NCI-H1436 (cell line): ENCODE data around the gene TIMM17A.
A peak's percentile ranks its signal among the peaks of the same experiment; 100 is the strongest.

Experiments
- DNase-seq: peaks from one replicate; lab custom pipeline; 2025; lab: John Stamatoyannopoulos, UW

Gene TIMM17A

DNA sequence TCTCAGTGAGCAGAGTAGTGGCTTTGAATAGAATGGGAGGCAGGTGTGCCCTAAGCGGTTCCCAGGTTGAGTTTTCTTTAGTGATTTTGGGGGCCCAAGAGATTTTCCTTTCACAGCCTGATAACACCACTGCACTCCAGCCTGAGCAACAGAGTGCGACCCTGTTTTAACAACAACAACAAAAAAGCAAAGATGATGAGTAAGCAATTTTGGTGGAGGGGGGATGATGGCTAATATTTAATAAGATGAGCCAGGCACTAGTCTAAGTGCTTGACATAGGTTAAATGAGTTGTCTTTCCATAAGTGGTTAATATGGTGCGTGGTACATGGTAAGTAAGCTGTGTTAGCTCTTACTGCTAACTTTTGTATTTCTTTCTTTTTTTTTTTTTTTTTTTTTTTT lies 29.1 kb downstream of the TIMM17A start:
- DNase-seq = no peak

DNA sequence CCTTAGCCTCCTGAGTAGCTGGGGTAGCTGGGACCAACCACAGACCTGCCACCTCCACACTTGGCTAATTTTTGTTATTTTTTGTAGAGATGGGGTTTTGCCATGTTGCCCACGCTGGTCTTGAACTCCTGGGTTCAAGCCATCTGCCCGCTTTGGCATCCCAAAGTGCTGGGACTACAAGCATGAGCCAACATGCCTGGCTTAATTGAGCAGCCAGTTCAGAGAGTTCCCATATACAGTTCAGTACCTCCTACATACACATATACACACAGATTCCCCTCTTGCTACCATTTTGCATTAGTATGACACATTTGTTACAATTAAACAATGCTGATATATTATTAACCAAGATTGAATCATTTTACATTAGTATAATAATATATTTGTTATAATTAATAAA lies 30.1 kb downstream of the TIMM17A start:
- no peak for DNase-seq

DNA sequence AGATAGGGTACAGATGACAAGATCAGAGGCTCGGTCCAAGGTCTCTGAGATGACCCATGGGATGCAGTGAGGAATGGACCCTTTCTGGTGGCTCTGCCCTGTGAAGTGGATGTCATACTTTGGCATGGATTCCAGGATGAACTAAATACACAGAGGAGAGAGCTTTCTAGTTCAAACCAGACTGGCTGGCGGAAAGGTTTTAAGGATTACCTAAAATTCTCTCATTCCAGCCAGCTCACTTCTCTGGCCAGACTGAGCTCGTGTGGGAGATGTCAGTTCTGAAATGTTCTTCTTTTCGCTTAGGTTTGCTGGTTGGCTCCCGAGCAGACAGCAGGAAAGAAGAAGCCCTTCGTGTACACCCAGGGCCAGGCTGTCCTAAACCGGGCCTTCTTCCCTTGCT lies 33.3 kb downstream of the TIMM17A start:
- DNase-seq = no peak

DNA sequence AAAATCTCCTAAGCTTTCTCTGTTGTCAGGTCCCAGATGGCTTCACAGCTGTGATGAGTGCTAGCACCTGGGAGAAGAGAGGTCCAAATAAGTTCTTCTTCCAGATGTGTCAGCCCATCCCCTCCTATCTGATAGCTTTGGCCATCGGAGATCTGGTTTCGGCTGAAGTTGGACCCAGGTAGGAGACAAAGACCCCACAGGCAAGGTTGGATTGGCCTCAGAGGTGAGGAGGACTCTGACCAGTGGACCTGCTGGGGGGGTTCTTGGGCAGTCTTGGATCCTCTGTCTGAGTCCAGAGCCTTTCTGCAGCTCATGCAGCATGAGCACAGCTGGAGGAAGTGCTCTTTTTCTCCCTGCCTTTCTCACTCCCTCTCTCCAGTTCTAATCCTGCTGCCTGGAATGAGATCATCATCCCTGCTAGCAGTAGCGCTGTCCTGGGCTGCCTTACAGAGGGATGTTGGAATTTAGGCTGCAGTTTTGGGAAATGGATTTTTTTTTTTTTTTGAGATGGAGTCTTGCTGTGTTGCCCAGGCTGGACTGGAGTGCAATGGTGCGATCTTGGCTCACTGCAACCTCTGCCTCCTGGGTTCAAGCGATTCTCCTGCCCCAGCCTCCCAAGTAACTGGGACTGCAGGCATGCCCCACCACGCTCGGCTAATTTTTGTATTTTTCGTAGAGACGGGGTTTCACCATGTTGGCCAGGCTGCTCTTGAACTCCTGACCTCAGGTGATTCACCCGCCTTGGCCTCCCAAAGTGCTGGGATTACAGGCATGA lies 34.2 kb downstream of the TIMM17A start:
- no peak for DNase-seq

DNA sequence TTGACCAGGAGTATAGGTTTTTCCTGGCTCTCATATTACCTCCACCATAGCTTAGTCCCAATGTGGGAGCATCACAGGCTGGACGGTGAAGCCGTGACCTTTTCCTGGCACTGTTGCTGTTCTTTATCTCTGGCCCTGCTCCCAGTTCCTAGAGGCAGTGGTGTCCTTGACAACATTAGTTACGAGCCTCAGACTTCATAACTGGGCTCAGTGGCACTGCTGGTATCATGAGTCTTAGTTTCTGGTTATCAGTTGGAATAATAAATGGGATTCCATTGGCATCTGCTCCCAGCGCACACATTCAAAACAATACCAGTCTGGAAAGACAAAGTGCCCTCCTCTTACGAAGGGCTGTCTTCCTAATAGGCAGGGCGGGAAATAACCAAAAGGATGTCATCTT lies 35.1 kb downstream of the TIMM17A start:
- DNase-seq = no peak

DNA sequence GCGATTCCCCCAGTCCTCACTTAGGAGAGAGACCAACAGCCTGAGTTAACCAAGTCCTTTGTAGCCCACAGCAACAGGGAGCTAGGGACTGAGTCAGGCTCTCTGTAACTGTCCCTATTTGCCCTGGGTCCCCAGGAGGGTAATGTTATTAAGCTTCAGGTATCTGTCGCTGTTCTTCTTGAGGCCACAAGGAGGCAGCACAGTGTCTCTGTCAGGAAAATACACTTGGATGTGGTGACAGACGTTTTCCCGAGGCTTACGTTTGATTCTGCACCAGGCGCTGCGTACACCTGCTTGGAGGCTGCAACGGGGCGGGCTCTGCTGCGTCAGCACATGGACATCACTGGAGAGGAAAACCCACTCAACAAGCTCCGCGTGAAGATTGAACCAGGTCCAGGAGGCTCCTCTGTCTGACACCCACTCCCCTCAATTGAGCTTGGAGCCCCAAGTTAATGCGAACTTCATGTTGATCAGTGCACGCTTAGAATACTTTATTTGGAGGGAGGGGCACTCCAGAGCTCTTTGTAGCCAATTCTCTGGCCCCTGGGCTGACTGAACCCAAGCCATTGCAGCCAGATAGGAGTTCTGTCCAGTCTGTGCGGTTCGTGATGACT lies 44.4 kb downstream of the TIMM17A start:
- peak; percentile 81 for DNase-seq

DNA sequence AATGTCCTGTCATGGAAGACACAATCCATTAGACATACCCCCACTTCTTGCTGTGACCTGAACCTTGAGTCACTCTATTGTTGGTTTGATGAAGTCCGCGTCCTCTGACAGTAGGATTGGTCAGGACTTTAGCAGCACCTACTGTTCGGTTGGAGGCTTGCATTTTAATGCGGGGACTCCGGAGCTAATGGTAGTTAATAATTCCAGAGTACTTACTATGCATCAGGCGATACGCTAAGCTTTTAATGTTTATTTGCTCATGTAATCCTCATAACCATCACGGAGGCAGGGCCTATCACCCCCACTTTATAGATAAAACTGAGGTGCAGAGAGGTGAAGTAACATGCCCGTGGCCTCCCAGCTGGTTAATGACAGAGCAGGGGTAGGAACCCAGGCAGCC lies 47.2 kb downstream of the TIMM17A start:
- DNase-seq = no peak

DNA sequence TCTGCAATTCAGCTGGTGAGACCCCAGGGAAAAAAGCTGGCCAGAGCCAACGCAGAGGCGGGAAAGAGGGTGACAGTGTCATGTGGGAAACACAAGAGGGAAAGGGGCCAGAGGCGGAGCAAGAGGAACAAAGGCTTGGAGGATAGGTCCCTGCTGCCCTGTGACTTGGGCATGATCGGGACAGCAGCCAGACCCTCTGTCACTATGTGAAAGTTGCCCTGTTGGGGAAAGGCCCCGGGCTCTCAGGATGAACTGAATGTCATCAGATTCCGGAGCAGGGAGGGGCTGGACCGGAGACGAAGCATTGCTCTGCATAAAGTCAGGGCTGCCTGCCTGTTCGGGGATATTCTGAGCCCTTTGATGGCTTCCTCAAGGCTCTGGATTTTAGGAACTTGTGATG lies 49.4 kb downstream of the TIMM17A start:
- no peak for DNase-seq

DNA sequence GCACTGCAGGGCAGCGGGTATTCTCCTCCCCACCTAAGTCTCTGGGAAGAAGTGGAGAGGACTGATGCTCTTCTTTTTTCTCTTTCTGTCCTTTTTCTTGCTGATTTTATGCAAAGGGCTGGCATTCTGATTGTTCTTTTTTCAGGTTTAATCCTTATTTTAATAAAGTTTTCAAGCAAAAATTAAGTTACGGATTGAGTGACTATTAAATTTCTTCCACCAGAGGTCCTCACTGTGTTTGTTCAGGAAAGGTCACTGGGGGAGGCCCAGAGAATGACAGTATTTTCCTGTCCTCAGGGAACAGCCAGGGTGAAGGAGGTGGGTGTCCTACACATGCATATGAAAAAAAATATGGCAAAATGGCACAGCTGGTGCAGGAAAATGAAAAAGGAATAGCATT lies 50.7 kb downstream of the TIMM17A start:
- no peak for DNase-seq

DNA sequence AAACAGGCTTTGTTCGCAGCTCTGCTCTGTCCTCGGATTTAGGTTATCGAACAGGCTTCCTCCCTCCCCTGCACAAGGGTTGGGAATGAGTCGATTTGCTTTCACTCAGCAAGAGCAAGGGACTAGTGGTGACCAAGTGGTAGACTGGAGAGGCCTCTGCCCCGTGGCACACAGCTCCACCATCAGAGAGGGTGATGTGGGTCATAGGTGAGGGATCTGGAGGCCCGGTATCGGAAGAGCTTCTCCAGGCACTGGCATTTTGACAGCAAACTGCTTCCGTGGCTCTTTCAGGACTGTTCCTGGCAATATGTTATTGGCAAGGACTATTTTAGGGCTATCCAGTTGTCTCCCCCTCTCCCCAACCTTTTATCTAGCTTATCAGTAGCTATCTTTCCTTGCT lies 52.0 kb downstream of the TIMM17A start:
- no peak for DNase-seq

DNA sequence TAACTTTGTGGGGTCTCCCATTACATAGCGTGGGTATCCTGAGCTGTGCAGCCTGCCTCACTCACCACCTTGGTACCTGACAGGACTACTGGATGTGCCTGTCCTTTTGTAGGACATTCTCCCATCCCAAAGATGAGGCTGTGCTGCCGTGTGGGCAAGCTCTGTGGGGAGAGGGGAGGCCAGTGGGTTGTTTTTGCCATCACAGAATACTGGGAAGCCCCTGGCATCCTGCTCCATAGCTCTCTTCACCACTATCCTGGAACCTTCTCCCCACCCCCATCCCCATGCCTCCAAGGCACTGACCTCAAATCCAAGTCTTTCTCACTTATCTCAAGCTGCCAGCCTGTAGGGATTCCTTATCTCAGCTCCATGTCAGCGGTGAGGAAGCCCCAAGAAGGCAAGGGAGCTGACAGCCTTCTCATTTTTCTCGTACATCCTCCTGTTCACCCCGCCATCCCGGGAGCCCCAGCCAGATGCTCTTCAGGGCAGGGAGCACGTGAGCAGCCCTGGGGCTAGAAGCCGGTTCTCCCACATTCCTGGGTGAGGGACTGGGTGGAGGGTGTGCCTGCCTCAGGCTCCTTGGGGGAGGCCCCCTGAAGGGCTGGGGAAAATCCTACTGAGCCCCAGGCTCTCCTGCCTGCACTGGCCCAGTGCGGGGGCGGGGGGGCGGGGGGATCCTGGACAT lies 52.6 kb downstream of the TIMM17A start:
- no peak for DNase-seq

DNA sequence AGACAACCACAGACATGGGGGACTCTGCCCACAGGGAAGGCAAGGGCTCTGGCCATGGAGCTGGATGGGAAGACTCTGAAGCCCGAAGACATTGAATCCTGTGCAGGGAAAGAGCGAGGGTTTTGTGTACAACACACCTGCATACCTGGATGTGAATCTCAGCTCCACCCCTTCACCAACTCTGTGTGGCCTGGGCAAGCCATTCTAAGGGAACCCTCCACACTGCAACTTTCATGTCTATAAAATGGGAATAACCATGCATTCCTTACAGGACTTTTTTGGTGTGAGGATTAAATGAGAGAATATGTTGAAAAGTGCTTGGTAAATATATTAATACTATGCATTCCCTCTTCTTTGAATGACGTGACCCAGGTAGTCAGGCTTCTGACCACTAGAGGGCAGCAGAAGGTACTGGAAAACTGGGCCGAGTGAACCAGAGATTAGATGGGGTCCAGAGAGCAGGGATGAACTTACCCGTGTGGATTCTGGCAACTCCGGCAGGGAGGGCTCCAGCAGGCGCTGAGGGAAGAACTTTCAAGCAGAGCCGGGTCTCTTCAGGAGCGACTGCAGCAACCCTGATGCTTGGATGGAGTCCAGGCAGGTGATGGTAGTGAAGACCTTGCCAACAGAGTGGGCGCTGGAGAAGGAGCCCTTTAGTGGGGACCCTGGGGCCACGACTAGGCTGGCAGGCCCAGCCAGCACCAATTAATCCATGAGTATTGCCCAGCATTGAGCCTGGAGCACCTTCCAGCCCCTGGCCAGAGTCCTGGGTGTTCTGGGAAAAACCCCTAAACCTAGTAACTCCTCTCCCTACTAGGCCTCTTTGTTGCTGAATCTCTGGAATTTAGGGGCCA lies 54.2 kb downstream of the TIMM17A start:
- DNase-seq = peak; percentile 87

DNA sequence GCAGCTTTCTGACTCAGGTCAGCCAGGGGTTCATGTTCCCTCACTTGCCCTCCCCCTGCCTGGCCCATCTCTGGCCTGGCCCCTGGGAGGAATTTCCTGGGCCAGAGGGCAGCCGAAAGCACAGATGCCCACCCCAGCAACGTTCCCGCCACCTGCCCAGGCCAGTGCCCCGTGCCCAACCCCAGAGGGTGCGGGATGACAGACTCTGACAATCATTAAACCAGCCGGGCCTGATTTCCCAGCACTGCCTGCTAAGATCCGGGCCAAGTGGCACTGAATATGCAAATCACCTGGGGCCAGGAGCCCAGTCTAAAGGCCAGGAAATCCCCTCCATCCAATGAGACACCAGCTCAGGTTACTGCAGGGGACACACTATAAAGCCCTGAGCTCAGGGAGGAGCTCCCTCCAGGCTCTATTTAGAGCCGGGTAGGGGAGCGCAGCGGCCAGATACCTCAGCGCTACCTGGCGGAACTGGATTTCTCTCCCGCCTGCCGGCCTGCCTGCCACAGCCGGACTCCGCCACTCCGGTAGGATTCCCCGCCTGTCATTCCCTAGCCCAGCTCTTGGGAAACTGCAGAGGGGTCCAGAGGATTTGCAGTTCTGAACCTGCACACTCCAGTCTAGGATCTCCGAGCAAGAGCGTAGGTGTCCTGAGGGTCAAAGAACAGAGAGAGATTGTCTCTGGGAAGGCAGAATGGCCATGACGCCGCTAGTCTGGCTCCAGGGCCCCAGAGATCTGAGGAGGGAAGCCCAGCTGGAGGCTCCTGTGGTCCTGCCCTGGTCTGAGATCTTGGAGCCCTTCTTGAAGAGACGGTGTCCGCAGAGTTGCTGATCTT lies 55.1 kb downstream of the TIMM17A start, which contains the start of gene ELF3:
Gene ELF3, plus strand, starts transcription at position 408 of the 836 bp plus-strand sequence. CDS start 550 bp downstream, outside the sequence.
- peak; percentile 97 for DNase-seq

DNA sequence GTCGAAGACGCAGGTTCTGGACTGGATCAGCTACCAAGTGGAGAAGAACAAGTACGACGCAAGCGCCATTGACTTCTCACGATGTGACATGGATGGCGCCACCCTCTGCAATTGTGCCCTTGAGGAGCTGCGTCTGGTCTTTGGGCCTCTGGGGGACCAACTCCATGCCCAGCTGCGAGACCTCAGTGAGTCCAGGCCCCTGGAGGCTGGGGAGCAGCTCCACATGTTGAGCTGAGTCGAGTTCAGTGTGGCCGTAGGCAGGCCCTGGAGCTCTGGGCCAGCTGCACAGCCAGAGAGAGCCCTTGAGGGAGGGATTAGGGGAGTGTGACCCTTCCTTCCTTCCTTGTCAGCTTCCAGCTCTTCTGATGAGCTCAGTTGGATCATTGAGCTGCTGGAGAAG lies 56.7 kb downstream of the TIMM17A start:
- no peak for DNase-seq

DNA sequence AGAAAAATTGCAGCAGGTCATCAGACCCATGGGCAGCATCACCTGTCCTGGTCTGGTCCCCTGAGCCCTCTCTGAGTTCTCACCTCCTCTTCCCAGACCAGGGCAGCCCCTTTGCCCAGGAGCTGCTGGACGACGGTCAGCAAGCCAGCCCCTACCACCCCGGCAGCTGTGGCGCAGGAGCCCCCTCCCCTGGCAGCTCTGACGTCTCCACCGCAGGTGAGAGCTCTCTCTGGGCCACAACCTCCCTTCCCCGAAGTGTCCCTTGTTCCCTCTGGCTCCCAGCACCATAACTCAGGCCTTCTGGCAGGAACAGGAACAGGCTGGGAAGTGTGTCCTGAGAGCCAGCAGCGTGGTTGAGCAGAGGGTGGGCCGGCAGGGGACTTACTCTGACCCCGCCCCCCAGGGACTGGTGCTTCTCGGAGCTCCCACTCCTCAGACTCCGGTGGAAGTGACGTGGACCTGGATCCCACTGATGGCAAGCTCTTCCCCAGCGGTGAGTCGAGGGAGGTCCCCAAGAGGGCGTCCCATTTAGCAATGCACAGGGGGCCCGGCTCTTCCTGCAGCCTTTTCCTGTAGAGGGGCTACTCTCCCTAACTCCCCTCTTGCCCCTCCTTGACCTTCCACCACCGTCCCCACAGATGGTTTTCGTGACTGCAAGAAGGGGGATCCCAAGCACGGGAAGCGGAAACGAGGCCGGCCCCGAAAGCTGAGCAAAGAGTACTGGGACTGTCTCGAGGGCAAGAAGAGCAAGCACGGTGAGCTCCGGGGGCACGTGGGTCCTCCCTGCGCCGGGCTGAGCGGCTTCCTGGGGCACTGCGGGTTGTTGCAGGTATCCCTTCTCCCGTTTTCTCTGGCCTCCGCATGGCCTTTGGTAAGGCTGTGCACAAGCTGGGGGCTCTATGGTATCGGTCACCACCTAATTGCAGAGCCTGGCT lies 57.5 kb downstream of the TIMM17A start:
- DNase-seq = no peak

DNA sequence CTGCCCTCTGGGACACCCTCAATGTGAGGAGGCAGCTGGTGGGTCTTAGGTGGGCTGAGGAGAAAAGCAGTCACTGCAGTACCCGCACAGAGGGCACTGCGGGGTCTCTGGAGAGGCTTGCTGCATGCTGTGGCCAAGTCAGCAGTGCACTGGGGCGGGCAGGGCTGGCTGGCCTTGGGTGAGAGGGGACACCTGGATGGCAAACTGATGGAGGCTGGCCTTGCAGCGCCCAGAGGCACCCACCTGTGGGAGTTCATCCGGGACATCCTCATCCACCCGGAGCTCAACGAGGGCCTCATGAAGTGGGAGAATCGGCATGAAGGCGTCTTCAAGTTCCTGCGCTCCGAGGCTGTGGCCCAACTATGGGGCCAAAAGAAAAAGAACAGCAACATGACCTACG lies 58.3 kb downstream of the TIMM17A start:
- no peak for DNase-seq

DNA sequence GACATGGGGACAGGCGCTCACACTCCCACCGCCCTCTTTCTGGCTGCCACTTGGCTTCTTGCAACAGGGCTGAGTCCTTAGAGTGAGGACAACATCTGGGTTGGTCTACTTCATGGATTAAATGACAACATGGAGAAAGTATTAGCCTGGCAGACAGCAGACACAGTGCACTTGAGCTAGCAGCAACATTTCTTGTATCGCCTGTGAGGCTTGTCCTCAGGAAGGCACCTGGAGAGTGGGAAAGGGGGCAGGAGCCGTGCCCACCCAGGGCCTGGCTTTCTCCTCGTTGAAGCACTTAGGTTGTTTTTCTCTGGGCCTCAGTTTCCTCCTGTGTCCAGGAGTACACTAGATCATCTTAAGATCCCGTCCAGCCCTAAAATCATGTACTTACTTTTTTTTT lies 58.8 kb downstream of the TIMM17A start:
- no peak for DNase-seq

DNA sequence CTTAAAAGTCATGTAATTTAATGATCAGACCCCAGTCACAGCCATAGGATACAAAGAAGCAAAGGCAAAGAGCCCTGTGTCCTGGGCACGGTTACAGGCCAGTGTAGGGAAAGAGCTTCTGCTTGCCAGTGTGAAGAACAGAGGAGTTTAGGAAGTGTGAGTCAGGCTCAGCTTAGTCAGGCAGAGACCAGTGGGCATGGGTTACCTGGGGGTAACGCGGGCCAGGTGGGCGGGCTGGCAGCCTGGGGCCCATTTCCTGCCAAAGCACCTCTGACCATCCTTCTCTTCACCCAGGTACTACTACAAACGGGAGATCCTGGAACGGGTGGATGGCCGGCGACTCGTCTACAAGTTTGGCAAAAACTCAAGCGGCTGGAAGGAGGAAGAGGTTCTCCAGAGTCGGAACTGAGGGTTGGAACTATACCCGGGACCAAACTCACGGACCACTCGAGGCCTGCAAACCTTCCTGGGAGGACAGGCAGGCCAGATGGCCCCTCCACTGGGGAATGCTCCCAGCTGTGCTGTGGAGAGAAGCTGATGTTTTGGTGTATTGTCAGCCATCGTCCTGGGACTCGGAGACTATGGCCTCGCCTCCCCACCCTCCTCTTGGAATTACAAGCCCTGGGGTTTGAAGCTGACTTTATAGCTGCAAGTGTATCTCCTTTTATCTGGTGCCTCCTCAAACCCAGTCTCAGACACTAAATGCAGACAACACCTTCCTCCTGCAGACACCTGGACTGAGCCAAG lies 59.8 kb downstream of the TIMM17A start:
- no peak for DNase-seq

DNA sequence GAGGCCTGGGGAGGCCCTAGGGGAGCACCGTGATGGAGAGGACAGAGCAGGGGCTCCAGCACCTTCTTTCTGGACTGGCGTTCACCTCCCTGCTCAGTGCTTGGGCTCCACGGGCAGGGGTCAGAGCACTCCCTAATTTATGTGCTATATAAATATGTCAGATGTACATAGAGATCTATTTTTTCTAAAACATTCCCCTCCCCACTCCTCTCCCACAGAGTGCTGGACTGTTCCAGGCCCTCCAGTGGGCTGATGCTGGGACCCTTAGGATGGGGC lies 60.3 kb downstream of the TIMM17A start:
- no peak for DNase-seq
